Neuron (in vitro differentiated cells): Measurements from ENCODE around the gene CD58.
"Not testable (repeated sequence)": the region's sequence is repeated elsewhere in the genome, so short reads cannot be mapped to it uniquely, and the experiment has no call there.

Source experiments
- H2AFZ ChIP-seq: one replicate; pipeline ENCODE4 v1.6.1; 2013; ENCODE audit warnings: low read depth, mild to moderate bottlenecking, inconsistent platforms, low read length, moderate library complexity
- H3K27me3 ChIP-seq: one replicate; pipeline ENCODE4 v1.6.1; 2013; ENCODE audit warnings: low read length; ENCODE audit not compliant: insufficient read depth
- H3K36me3 ChIP-seq: one replicate; pipeline ENCODE4 v1.6.1; 2013; ENCODE audit warnings: low read length; ENCODE audit not compliant: insufficient read depth
- H3K4me1 ChIP-seq: one replicate; pipeline ENCODE4 v1.6.1; 2013; ENCODE audit warnings: low read length; ENCODE audit not compliant: insufficient read depth
- H3K4me3 ChIP-seq: 2 replicates; pipeline ENCODE4 v1.5.1; 2013; ENCODE audit warnings: mild to moderate bottlenecking, low read length, moderate library complexity
- H3K9me3 ChIP-seq: one replicate; pipeline ENCODE4 v1.6.1; 2013; ENCODE audit warnings: low read length

The CD58 gene

DNA sequence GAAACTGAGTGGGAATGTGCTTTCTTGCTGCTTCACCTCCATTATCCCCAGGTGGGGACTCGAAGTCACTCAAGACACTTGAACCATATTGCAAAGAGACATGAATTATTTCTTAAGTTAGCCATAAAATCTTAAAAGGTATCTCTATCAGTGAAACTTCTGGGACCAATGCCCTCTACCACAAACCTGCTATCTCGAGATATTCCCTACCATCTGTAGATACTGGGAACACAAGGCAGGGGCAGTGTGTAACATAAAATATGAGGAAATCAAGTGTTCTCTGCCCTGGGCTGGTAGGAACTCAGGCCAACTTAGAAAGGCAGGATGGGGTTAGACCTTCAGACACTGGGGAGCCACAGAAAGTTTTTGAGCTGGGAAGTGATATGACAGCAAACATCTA is 1.3 kb upstream of the CD58 start:
- no peak overlapping the region for H3K4me3 ChIP-seq
- no peak overlapping the region for H2AFZ ChIP-seq
- no peaks in the 10 kb centered on the region for H3K36me3 ChIP-seq
- H3K9me3 ChIP-seq, result no peaks in the 10 kb centered on the region
- no peaks in the 10 kb centered on the region for H3K27me3 ChIP-seq
- peaks cover 24% of the 10 kb centered on the region for H3K4me1 ChIP-seq

DNA sequence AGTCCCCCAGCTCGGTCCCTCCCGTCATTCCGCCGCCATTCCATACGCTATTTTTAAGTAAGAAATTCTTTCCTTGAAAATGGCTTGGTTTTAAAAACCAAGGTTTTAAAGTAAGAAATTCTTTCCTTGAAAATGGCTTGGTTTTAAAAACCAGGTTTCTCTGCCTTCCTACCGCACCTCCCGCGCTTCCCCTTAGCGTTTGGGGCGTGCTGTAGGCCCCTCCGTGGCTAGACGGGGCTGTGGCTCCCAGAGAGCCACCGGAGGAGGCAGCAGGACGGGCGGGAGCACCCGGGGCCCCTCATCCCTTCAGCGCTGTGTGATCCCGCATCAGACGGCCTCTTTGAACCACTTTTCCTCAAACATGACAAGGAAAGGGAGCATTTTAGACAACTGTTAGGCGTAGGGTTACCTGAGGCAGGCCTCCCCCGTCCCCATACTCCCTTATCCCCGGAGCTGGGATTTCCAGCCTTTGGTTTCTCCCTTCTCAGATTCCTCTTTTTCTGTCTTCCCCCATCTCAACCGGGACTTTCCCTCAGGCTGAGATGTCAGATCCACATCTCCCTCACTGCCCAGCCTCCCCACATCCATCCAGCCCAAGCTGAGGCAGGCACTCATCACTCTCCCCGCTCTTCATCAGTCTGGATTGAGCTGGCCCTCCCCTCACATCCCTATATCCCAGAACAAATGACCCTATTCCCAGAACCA is 541 bp upstream of the CD58 start:
- Histone ChIP-seq H3K4me1 (peaks cover 24% of the 10 kb centered on the region), H3K27me3 (no peaks in the 10 kb centered on the region), H3K4me3 (peak overlapping the region; percentile 72), H3K9me3 (no peaks in the 10 kb centered on the region), H2AFZ (peak overlapping the region; percentile 99), H3K36me3 (no peaks in the 10 kb centered on the region)

GRCh38 chr1:116569776-116570357 is 959 bp downstream of the CD58 start:
- Histone ChIP-seq H2AFZ (peak overlapping the region; percentile 99), H3K27me3 (no peaks in the 10 kb centered on the region), H3K4me1 (peaks cover 14% of the 10 kb centered on the region), H3K36me3 (no peaks in the 10 kb centered on the region), H3K4me3 (peak overlapping the region; percentile 72), H3K9me3 (peaks cover under 1% of the 10 kb centered on the region)

- Histone ChIP-seq H3K27me3 (no peaks in the 10 kb centered on the region), H3K36me3 (no peaks in the 10 kb centered on the region), H2AFZ (no peak overlapping the region), H3K4me3 (no peak overlapping the region), H3K9me3 (peaks cover 2% of the 10 kb centered on the region), H3K4me1 (peaks cover 12% of the 10 kb centered on the region)
These were observed 1.5 kb downstream of the CD58 start for GRCh38 chr1:116569381-116569670.

DNA sequence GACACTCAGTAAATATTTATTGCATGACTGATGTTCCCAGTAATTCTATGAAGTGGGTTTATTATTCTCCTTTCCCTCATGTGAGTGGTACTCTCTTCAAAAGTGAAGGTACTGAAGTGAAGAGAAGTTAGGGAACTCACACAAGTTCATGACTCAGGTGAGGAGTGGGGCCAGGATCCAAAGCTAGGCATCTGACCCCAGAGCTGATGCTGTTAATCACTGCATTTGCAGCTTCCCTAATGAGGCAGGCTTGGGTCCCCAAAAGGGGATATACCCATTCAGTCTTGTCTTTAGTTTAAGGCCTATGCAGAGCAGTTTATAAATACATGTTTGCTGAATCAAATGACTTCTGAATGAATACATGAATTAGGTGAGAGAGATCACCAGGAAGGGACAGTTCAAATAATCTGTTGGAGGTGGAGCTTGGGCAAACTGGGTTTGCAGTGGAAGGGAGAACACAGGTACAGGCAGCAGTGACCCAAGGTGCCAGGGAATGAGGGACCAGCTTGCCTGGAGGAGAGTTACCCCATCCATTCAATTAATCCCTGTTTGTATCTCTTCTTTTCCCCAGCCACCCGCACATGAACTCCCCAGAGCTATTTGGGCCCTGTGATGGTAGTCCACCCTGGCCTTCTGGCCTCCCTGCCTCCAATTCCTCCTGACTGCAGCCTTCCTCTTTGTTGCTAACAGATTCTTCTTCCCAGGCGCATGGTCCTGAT is 2.0 kb downstream of the CD58 start:
- Histone ChIP-seq H3K9me3 (peaks cover 2% of the 10 kb centered on the region), H2AFZ (no peak overlapping the region), H3K27me3 (no peaks in the 10 kb centered on the region), H3K36me3 (no peaks in the 10 kb centered on the region), H3K4me3 (no peak overlapping the region), H3K4me1 (peaks cover 12% of the 10 kb centered on the region)

GRCh38 chr1:116567790-116568661 is 2.8 kb downstream of the CD58 start:
- no peaks in the 10 kb centered on the region for H3K27me3 ChIP-seq
- no peaks in the 10 kb centered on the region for H3K36me3 ChIP-seq
- H3K9me3 ChIP-seq, result peaks cover 4% of the 10 kb centered on the region
- no peak overlapping the region for H2AFZ ChIP-seq
- no peak overlapping the region for H3K4me3 ChIP-seq
- H3K4me1 ChIP-seq, result peaks cover 10% of the 10 kb centered on the region

GRCh38 chr1:116565222-116565621 is 5.6 kb downstream of the CD58 start:
- H3K27me3 ChIP-seq, result no peaks in the 10 kb centered on the region
- peaks cover 6% of the 10 kb centered on the region for H3K9me3 ChIP-seq
- H3K36me3 ChIP-seq, result no peaks in the 10 kb centered on the region
- no peak overlapping the region for H2AFZ ChIP-seq
- no peak overlapping the region for H3K4me3 ChIP-seq
- no peaks in the 10 kb centered on the region for H3K4me1 ChIP-seq

DNA sequence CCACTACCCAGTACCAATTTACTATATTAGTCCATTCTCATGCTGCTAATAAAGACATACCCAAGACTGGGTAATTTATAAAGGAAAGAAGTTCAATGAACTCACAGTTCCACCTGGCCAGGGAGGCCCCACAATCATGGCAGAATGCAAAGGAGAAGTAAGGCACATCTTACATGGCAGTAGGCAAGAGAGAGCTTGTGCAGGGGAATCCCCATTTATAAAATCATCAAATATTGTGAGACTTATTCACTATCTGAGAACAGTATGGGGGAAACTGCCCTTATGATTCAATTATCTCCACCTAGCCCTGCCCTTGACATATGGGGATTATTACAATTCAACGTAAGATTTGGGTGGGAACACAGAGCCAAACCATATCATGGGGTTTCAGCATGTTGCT is 6.4 kb downstream of the CD58 start:
- Histone ChIP-seq H3K36me3 (no peaks in the 10 kb centered on the region), H3K27me3 (no peaks in the 10 kb centered on the region), H3K4me3 (no peak overlapping the region), H3K4me1 (no peaks in the 10 kb centered on the region), H2AFZ (no peak overlapping the region), H3K9me3 (peaks cover 6% of the 10 kb centered on the region)

GRCh38 chr1:116562465-116562864 is 8.4 kb downstream of the CD58 start:
- not testable (repeated sequence) for H3K4me3 ChIP-seq, H3K4me1 ChIP-seq, H3K27me3 ChIP-seq, H2AFZ ChIP-seq, H3K9me3 ChIP-seq, H3K36me3 ChIP-seq

DNA sequence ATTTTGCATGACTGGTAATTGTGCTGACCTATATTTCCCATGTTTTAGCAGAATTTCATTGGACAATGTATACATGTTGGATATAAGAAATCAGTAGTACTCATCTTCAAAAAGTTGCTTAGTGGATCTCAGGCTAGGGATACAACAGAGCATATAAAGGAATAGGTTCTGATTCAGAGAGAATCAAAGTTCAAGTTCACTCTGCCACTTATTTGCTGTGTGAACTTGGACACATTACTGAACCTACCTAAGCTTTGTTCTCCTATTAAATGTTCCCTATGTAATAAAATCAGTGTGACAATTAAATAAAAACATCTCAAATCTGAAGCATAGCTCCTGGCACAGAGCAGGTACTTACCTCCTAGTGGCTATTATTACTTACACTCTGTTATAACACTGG is 9.3 kb downstream of the CD58 start:
- no peak overlapping the region for H2AFZ ChIP-seq
- peaks cover 6% of the 10 kb centered on the region for H3K9me3 ChIP-seq
- no peaks in the 10 kb centered on the region for H3K4me1 ChIP-seq
- no peaks in the 10 kb centered on the region for H3K27me3 ChIP-seq
- H3K36me3 ChIP-seq, result no peaks in the 10 kb centered on the region
- H3K4me3 ChIP-seq, result no peak overlapping the region

DNA sequence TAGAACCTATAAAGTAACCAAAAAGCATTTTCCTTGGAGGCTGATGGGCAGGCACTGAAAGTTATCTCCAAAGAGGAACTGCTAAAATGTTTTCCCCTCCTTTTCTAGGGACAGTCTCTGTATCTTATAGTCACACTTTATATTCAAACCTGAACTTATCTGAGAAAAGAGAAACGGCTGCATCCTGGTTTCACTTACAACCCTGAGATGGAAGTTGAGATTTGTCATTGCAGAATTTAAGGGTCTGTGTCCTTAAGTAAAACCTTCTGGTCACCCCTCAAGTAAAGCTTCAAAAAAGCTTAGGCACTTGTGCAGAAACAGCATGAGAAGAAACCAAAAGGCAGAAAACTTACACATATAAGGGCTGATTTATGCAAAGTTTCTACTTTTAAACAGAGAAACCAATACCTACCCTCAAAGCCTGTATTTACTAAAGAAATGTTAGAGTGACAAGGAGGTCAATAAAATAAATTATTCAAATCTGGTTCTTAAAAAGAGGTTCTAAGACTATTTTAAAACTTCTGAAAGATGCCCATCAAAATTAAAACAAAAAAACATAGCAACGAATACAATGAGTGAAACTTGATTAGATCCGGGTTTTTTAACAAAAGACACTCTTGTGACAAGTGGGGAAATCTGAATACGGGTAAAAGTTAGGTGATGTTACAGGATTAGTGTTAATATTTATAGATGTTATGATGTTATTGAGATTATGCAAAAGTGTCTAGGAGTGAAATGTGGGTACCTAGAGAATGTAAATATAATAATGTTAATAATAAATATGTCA is 9.9 kb downstream of the CD58 start:
- Histone ChIP-seq H2AFZ (no peak overlapping the region), H3K4me3 (no peak overlapping the region), H3K9me3 (peaks cover 6% of the 10 kb centered on the region), H3K4me1 (no peaks in the 10 kb centered on the region), H3K36me3 (no peaks in the 10 kb centered on the region), H3K27me3 (no peaks in the 10 kb centered on the region)

GRCh38 chr1:116559304-116559761 is 11.5 kb downstream of the CD58 start:
- peaks cover 4% of the 10 kb centered on the region for H3K9me3 ChIP-seq
- H3K27me3 ChIP-seq, result no peaks in the 10 kb centered on the region
- no peak overlapping the region for H3K4me3 ChIP-seq
- H3K4me1 ChIP-seq, result no peaks in the 10 kb centered on the region
- no peak overlapping the region for H2AFZ ChIP-seq
- H3K36me3 ChIP-seq, result no peaks in the 10 kb centered on the region
